ENCODE data around the gene JKAMP.

JKAMP gene

GRCh38 chr14:59500732-59501131 lies 16.4 kb downstream of the JKAMP start:
- Mint-ChIP-seq H3K27ac (no peak overlapping the region), H3K4me3 (no peak overlapping the region), H3K36me3 (ENCODE audit: low read depth) (peaks cover 22% of the 10 kb centered on the region), H3K9me3 (no peaks in the 10 kb centered on the region), H3K4me1 (ENCODE audit: low read depth) (peaks cover 2% of the 10 kb centered on the region), H3K27me3 (ENCODE audit: low read depth) (no peaks in the 10 kb centered on the region)
- DNase-seq (ENCODE audit: low spot score): no peak

- Mint-ChIP-seq H3K4me1 (ENCODE audit: low read depth) (peaks cover 2% of the 10 kb centered on the region), H3K27ac (no peak overlapping the region), H3K27me3 (ENCODE audit: low read depth) (no peaks in the 10 kb centered on the region), H3K4me3 (no peak overlapping the region), H3K9me3 (no peaks in the 10 kb centered on the region), H3K36me3 (ENCODE audit: low read depth) (peaks cover 12% of the 10 kb centered on the region)
- no peak for DNase-seq (ENCODE audit: low spot score)
Observed at GRCh38 chr14:59503256-59503655, 18.9 kb downstream of the JKAMP start.

- no peaks in the 10 kb centered on the region for H3K9me3 Mint-ChIP-seq
- no peak overlapping the region for H3K4me3 Mint-ChIP-seq
- H3K27ac Mint-ChIP-seq: no peak overlapping the region
- H3K4me1 Mint-ChIP-seq (ENCODE audit: low read depth): peaks cover 2% of the 10 kb centered on the region
- DNase-seq (ENCODE audit: low spot score): peak; percentile 25
- H3K36me3 Mint-ChIP-seq (ENCODE audit: low read depth): peaks cover 5% of the 10 kb centered on the region
- H3K27me3 Mint-ChIP-seq (ENCODE audit: low read depth): peaks cover 13% of the 10 kb centered on the region
Observed at GRCh38 chr14:59507063-59507751, 22.9 kb downstream of the JKAMP start.

- no peak overlapping the region for H3K4me3 Mint-ChIP-seq
- DNase-seq (ENCODE audit: low spot score): no peak
- peaks cover 13% of the 10 kb centered on the region for H3K27me3 Mint-ChIP-seq (ENCODE audit: low read depth)
- H3K9me3 Mint-ChIP-seq: no peaks in the 10 kb centered on the region
- H3K27ac Mint-ChIP-seq: no peak overlapping the region
- peaks cover 2% of the 10 kb centered on the region for H3K4me1 Mint-ChIP-seq (ENCODE audit: low read depth)
- peaks cover 5% of the 10 kb centered on the region for H3K36me3 Mint-ChIP-seq (ENCODE audit: low read depth)
Observed at GRCh38 chr14:59507752-59508103, 23.4 kb downstream of the JKAMP start.

- Mint-ChIP-seq H3K4me1 (ENCODE audit: low read depth) (peaks cover 2% of the 10 kb centered on the region), H3K9me3 (no peaks in the 10 kb centered on the region), H3K27me3 (ENCODE audit: low read depth) (peaks cover 13% of the 10 kb centered on the region), H3K36me3 (ENCODE audit: low read depth) (peaks cover 4% of the 10 kb centered on the region), H3K4me3 (no peak overlapping the region), H3K27ac (no peak overlapping the region)
- DNase-seq (ENCODE audit: low spot score): no peak
Observed at GRCh38 chr14:59509101-59509500, 24.8 kb downstream of the JKAMP start.

GRCh38 chr14:59510001-59510400 lies 25.7 kb downstream of the JKAMP start:
- H3K4me1 Mint-ChIP-seq (ENCODE audit: low read depth): no peaks in the 10 kb centered on the region
- H3K4me3 Mint-ChIP-seq: no peak overlapping the region
- no peak for DNase-seq (ENCODE audit: low spot score)
- H3K36me3 Mint-ChIP-seq (ENCODE audit: low read depth): no peaks in the 10 kb centered on the region
- no peaks in the 10 kb centered on the region for H3K9me3 Mint-ChIP-seq
- H3K27me3 Mint-ChIP-seq (ENCODE audit: low read depth): peaks cover 15% of the 10 kb centered on the region
- H3K27ac Mint-ChIP-seq: no peak overlapping the region

GRCh38 chr14:59510966-59511365 lies 26.6 kb downstream of the JKAMP start:
- H3K9me3 Mint-ChIP-seq: no peaks in the 10 kb centered on the region
- no peak overlapping the region for H3K4me3 Mint-ChIP-seq
- no peaks in the 10 kb centered on the region for H3K4me1 Mint-ChIP-seq (ENCODE audit: low read depth)
- no peaks in the 10 kb centered on the region for H3K36me3 Mint-ChIP-seq (ENCODE audit: low read depth)
- DNase-seq (ENCODE audit: low spot score): no peak
- no peak overlapping the region for H3K27ac Mint-ChIP-seq
- H3K27me3 Mint-ChIP-seq (ENCODE audit: low read depth): peaks cover 15% of the 10 kb centered on the region

GRCh38 chr14:59511916-59512575 lies 27.7 kb downstream of the JKAMP start:
- no peak overlapping the region for H3K4me3 Mint-ChIP-seq
- no peak for DNase-seq (ENCODE audit: low spot score)
- no peaks in the 10 kb centered on the region for H3K36me3 Mint-ChIP-seq (ENCODE audit: low read depth)
- H3K27me3 Mint-ChIP-seq (ENCODE audit: low read depth): peaks cover 15% of the 10 kb centered on the region
- H3K27ac Mint-ChIP-seq: no peak overlapping the region
- no peaks in the 10 kb centered on the region for H3K9me3 Mint-ChIP-seq
- H3K4me1 Mint-ChIP-seq (ENCODE audit: low read depth): no peaks in the 10 kb centered on the region

GRCh38 chr14:59520224-59520623 lies 35.9 kb downstream of the JKAMP start:
- Mint-ChIP-seq H3K36me3 (ENCODE audit: low read depth) (no peaks in the 10 kb centered on the region), H3K27me3 (ENCODE audit: low read depth) (peaks cover under 1% of the 10 kb centered on the region), H3K27ac (no peak overlapping the region), H3K4me3 (no peak overlapping the region), H3K4me1 (ENCODE audit: low read depth) (no peaks in the 10 kb centered on the region), H3K9me3 (no peaks in the 10 kb centered on the region)
- no peak for DNase-seq (ENCODE audit: low spot score)

GRCh38 chr14:59529189-59529588 lies 44.9 kb downstream of the JKAMP start:
- Mint-ChIP-seq H3K36me3 (ENCODE audit: low read depth) (no peaks in the 10 kb centered on the region), H3K27ac (no peak overlapping the region), H3K4me3 (no peak overlapping the region), H3K4me1 (ENCODE audit: low read depth) (no peaks in the 10 kb centered on the region), H3K27me3 (ENCODE audit: low read depth) (peaks cover 17% of the 10 kb centered on the region), H3K9me3 (peaks cover 3% of the 10 kb centered on the region)
- no peak for DNase-seq (ENCODE audit: low spot score)

- no peak overlapping the region for H3K4me3 Mint-ChIP-seq
- peaks cover 15% of the 10 kb centered on the region for H3K27me3 Mint-ChIP-seq (ENCODE audit: low read depth)
- no peak overlapping the region for H3K27ac Mint-ChIP-seq
- DNase-seq (ENCODE audit: low spot score): no peak
- H3K4me1 Mint-ChIP-seq (ENCODE audit: low read depth): no peaks in the 10 kb centered on the region
- peaks cover 3% of the 10 kb centered on the region for H3K9me3 Mint-ChIP-seq
- H3K36me3 Mint-ChIP-seq (ENCODE audit: low read depth): no peaks in the 10 kb centered on the region
Observed at GRCh38 chr14:59530349-59530748, 46.0 kb downstream of the JKAMP start.

GRCh38 chr14:59532419-59532818 lies 48.1 kb downstream of the JKAMP start:
- Mint-ChIP-seq H3K4me3 (no peak overlapping the region), H3K4me1 (ENCODE audit: low read depth) (no peaks in the 10 kb centered on the region), H3K27me3 (ENCODE audit: low read depth) (peaks cover 11% of the 10 kb centered on the region), H3K36me3 (ENCODE audit: low read depth) (no peaks in the 10 kb centered on the region), H3K9me3 (peaks cover 3% of the 10 kb centered on the region), H3K27ac (no peak overlapping the region)
- no peak for DNase-seq (ENCODE audit: low spot score)

GRCh38 chr14:59534361-59534987 lies 50.2 kb downstream of the JKAMP start:
- Mint-ChIP-seq H3K4me3 (no peak overlapping the region), H3K36me3 (ENCODE audit: low read depth) (no peaks in the 10 kb centered on the region), H3K27me3 (ENCODE audit: low read depth) (peaks cover 8% of the 10 kb centered on the region), H3K9me3 (no peaks in the 10 kb centered on the region), H3K27ac (no peak overlapping the region), H3K4me1 (ENCODE audit: low read depth) (no peaks in the 10 kb centered on the region)
- no peak for DNase-seq (ENCODE audit: low spot score)

- Mint-ChIP-seq H3K36me3 (ENCODE audit: low read depth) (no peaks in the 10 kb centered on the region), H3K9me3 (no peaks in the 10 kb centered on the region), H3K27me3 (ENCODE audit: low read depth) (peaks cover 5% of the 10 kb centered on the region), H3K4me3 (no peak overlapping the region), H3K27ac (no peak overlapping the region), H3K4me1 (ENCODE audit: low read depth) (no peaks in the 10 kb centered on the region)
- DNase-seq (ENCODE audit: low spot score): no peak
Observed at GRCh38 chr14:59537476-59537875, 53.2 kb downstream of the JKAMP start.
